ENCODE data around the gene HSD3B2. TPM values are rescaled to one million over a fixed set of nuclear protein-coding genes. Genes with fewer than 3 reads are reported as not detected.

Gene HSD3B2
- total RNA-seq, 6 experiments from 2014 or later, result not detected

- H3K4me3 Mint-ChIP-seq, result no peak overlapping the region
- TF ChIP-seq CTCF (IDR thresholded peaks at IDR 0.05), result no peak
- no peaks in the 10 kb centered on the region for H3K4me1 Mint-ChIP-seq (ENCODE audit: low read depth)
- H3K27me3 Mint-ChIP-seq (ENCODE audit: insufficient read depth), result peaks cover 17% of the 10 kb centered on the region
- no peak for DNase-seq
- no peak overlapping the region for H3K27ac Mint-ChIP-seq
- H3K36me3 Mint-ChIP-seq (ENCODE audit: low read depth), result no peaks in the 10 kb centered on the region
- no peaks in the 10 kb centered on the region for H3K9me3 Mint-ChIP-seq
These were observed 25.9 kb downstream of the HSD3B2 start for GRCh38 chr1:119440721-119441307.

GRCh38 chr1:119442756-119443155 is 27.8 kb downstream of the HSD3B2 start:
- Mint-ChIP-seq H3K4me1 (ENCODE audit: low read depth) (no peaks in the 10 kb centered on the region), H3K27me3 (ENCODE audit: insufficient read depth) (peaks cover 20% of the 10 kb centered on the region), H3K27ac (no peak overlapping the region), H3K9me3 (no peaks in the 10 kb centered on the region), H3K36me3 (ENCODE audit: low read depth) (no peaks in the 10 kb centered on the region), H3K4me3 (no peak overlapping the region)
- no peak for DNase-seq
- TF ChIP-seq CTCF (IDR thresholded peaks at IDR 0.05), result no peak

GRCh38 chr1:119446321-119446720 is 31.4 kb downstream of the HSD3B2 start:
- Mint-ChIP-seq H3K4me1 (ENCODE audit: low read depth) (no peaks in the 10 kb centered on the region), H3K4me3 (no peak overlapping the region), H3K27ac (no peak overlapping the region), H3K9me3 (no peaks in the 10 kb centered on the region), H3K36me3 (ENCODE audit: low read depth) (no peaks in the 10 kb centered on the region), H3K27me3 (ENCODE audit: insufficient read depth) (peaks cover 20% of the 10 kb centered on the region)
- TF ChIP-seq CTCF (IDR thresholded peaks at IDR 0.05), result no peak
- DNase-seq, result no peak

GRCh38 chr1:119447344-119448126 is 32.6 kb downstream of the HSD3B2 start:
- Mint-ChIP-seq H3K9me3 (no peaks in the 10 kb centered on the region), H3K36me3 (ENCODE audit: low read depth) (no peaks in the 10 kb centered on the region), H3K4me1 (ENCODE audit: low read depth) (no peaks in the 10 kb centered on the region), H3K4me3 (no peak overlapping the region), H3K27ac (no peak overlapping the region), H3K27me3 (ENCODE audit: insufficient read depth) (peaks cover 18% of the 10 kb centered on the region)
- TF ChIP-seq CTCF (IDR thresholded peaks at IDR 0.05), result no peak
- DNase-seq, result no peak

- Mint-ChIP-seq H3K4me3 (no peak overlapping the region), H3K36me3 (ENCODE audit: low read depth) (no peaks in the 10 kb centered on the region), H3K27ac (no peak overlapping the region), H3K9me3 (no peaks in the 10 kb centered on the region), H3K27me3 (ENCODE audit: insufficient read depth) (peaks cover 13% of the 10 kb centered on the region), H3K4me1 (ENCODE audit: low read depth) (peaks cover 5% of the 10 kb centered on the region)
- DNase-seq, result no peak
- peak; percentile 22; the same call in 1 of the 2 replicates for TF ChIP-seq CTCF (IDR thresholded peaks at IDR 0.05)
These were observed 33.2 kb downstream of the HSD3B2 start for GRCh38 chr1:119448127-119448511.
